Measurements from ENCODE around the gene IFT88.
"Not testable (repeated sequence)": the region's sequence is repeated elsewhere in the genome, so short reads cannot be mapped to it uniquely, and the experiment has no call there.

Gene IFT88

DNA sequence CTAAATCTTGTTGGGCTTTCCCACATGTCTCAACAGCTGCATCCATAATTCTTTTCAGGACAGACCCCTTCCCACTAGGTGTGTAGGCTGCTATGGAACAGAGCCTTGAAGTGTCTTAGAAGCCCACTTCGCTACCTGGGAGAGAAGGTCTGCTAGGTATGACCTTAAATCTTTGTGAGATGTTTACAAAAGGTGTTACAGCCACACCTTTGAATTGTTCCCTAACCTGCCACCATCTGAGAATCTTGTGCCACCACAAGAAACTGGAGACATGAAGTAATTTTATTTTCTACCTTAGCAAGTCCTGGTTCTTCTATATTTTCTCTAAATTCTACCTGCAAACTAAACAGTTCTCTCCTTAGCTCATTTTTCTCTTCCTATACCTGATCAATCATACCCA lies 69.1 kb downstream of the IFT88 start:
- no peak overlapping the region for H3K4me3 ChIP-seq (ENCODE audit: low read length)
- TF ChIP-seq ZNF274 (IDR thresholded peaks at IDR 0.05; ENCODE audit: low read depth, low read length): no peak

DNA sequence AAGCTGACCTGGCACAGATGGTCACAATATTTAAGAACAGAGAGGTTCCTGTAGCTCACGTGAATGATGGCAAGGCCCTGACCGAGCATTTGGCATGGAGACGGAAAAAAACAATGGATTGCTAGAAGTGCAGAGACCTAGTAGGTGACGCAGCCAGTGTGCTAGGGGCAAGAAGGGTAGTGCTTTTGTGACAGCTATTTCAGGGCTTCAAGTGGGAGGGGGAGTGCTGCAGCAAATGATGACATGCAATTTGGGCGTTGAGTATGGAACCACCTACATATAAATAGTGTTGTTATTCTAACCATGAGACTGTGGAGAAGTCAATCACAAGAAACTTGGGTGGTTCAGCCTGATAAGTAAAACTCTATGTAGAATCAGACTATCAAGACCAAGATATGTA lies 70.9 kb downstream of the IFT88 start:
- no peak for TF ChIP-seq ZNF274 (IDR thresholded peaks at IDR 0.05; ENCODE audit: low read depth, low read length)

DNA sequence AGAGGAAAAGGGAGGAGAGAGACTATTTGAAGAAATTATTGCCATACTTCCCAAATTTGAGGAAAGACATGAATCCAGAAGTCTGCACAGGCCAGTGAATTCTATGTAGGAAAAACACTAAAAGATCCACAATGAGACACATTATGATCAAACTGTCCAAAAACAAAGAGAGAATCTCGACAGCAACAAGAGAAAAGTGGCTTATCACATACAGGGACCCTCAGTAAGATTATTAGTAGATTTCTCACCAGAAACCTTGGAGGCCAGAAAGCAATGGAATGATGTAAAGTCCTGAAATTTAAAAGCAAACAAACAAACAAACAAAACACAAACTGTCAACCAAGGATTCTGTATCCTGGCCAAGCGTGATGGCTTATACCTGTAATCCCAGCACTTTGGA lies 80.8 kb downstream of the IFT88 start:
- no peak for TF ChIP-seq ZNF274 (IDR thresholded peaks at IDR 0.05; ENCODE audit: low read depth, low read length)
- no peak overlapping the region for H3K4me3 ChIP-seq (ENCODE audit: low read length)

More for the DNA sequence above, 70.9 kb downstream of the IFT88 start:
- H3K4me3 ChIP-seq (ENCODE audit: low read length): no peak overlapping the region

GRCh38 chr13:20652946-20653345 lies 86.0 kb downstream of the IFT88 start:
- no peak for TF ChIP-seq ZNF274 (IDR thresholded peaks at IDR 0.05; ENCODE audit: low read depth, low read length)
- H3K4me3 ChIP-seq (ENCODE audit: low read length): no peak overlapping the region

- H3K4me3 ChIP-seq (ENCODE audit: low read length): no peak overlapping the region
- TF ChIP-seq ZNF274 (IDR thresholded peaks at IDR 0.05; ENCODE audit: low read depth, low read length): no peak
These were observed 87.2 kb downstream of the IFT88 start for GRCh38 chr13:20654156-20654555.

- no peak for TF ChIP-seq ZNF274 (IDR thresholded peaks at IDR 0.05; ENCODE audit: low read depth, low read length)
- H3K4me3 ChIP-seq (ENCODE audit: low read length): no peak overlapping the region
These were observed 91.6 kb downstream of the IFT88 start for GRCh38 chr13:20658451-20659040.

GRCh38 chr13:20664351-20664750 lies 97.4 kb downstream of the IFT88 start:
- no peak overlapping the region for H3K4me3 ChIP-seq (ENCODE audit: low read length)
- no peak for TF ChIP-seq ZNF274 (IDR thresholded peaks at IDR 0.05; ENCODE audit: low read depth, low read length)

DNA sequence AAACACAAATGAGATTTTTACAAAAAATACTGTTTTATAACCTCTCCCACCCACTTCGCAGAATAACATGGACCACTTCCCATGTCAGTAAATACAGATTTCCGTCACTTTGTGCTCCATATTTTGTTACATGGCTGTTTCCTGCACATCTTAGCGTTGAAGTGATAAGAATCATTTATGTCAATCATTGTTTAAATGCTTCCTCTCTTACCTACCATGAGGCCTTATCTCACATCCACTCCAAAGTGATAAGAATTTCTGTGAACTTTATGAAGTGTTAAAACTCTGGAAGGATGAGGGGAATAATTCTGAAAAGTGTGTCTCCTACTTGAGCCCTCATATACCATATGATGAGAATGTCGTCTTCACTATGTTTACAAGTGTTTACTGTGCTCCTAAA lies 100.0 kb downstream of the IFT88 start:
- TF ChIP-seq ZNF274 (IDR thresholded peaks at IDR 0.05; ENCODE audit: low read depth, low read length): no peak
- H3K4me3 ChIP-seq (ENCODE audit: low read length): no peak overlapping the region

GRCh38 chr13:20667857-20668437 lies 101.0 kb downstream of the IFT88 start:
- no peak for TF ChIP-seq ZNF274 (IDR thresholded peaks at IDR 0.05; ENCODE audit: low read depth, low read length)
- no peak overlapping the region for H3K4me3 ChIP-seq (ENCODE audit: low read length)

DNA sequence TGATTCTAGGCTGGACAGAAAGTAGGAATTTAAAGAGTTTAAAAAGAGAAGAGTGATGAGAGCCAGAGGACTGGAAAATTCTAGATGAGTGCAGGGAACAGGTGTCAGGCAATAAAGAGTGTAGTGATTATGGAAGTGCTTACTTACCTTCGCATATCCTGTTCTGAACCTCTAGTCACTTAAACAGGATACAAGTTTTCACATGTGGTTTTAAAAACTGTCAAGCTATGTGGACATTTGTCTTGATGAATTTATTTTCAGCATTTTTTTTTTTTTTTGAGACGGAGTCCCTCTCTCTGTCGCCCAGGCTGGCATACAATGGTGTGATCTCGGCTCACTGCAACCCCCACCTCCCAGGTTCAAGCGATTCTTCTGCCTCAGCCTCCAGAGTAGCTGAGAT lies 102.2 kb downstream of the IFT88 start:
- no peak for TF ChIP-seq ZNF274 (IDR thresholded peaks at IDR 0.05; ENCODE audit: low read depth, low read length)
- H3K4me3 ChIP-seq (ENCODE audit: low read length): no peak overlapping the region

GRCh38 chr13:20671789-20672188 lies 104.8 kb downstream of the IFT88 start:
- no peak overlapping the region for H3K4me3 ChIP-seq (ENCODE audit: low read length)
- no peak for TF ChIP-seq ZNF274 (IDR thresholded peaks at IDR 0.05; ENCODE audit: low read depth, low read length)

DNA sequence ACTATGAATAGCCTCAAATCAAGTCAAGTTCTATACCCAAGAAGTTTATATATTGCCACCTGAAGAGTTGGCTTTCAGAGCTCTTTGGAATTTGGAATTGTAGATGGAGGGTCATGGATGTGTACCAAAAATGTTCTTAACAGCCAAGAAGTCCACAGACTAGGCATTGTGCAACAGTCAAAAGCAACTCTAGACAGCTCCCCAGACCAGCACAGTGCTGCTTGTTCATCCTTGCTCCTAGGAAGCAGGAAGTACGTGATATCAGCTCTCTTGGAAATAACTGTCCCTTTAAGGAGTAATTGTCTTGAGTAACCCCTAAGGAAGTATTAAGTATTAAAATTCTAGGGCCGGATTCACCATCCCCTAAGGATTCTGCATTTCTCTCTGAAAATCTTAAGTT lies 105.8 kb downstream of the IFT88 start:
- H3K4me3 ChIP-seq (ENCODE audit: low read length): no peak overlapping the region
- TF ChIP-seq ZNF274 (IDR thresholded peaks at IDR 0.05; ENCODE audit: low read depth, low read length): no peak

DNA sequence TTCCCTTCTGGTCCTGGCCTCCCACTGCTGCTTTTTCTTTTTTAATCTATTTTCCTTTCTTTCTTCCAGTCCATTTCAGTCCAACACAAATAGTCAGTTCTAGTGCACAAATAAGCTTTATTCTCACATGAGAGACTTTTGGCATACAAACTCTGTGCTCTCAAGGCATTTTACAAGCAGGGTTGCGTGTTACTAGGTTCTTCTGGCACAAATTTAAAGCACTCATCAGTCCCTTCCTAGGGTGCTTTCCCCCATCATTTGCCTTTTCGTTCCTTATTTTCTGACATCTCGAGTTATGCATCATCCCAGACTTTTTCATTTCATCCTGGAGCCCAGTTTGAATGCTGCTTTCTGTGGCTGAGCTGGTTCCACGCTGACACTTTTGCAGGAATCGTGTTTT lies 106.8 kb downstream of the IFT88 start:
- no peak overlapping the region for H3K4me3 ChIP-seq (ENCODE audit: low read length)
- no peak for TF ChIP-seq ZNF274 (IDR thresholded peaks at IDR 0.05; ENCODE audit: low read depth, low read length)

DNA sequence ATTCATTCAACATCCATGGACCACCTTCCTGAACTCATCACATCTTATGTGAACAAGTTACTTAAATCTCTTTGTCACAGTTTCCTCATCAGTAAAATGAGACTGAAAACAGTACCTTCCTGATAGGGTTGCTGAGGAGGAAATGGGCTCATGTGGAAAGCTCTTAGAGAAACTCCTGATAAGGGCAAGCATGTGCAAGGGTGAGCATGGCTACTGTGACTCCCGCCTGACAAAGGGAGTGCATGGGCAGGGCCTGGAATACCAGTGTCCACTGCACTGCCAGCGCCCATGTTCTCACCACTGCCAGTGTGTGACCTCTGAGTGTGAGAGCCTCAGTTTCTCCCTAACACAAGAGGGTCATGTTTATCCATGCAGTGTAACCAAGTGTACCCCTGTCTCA lies 109.3 kb downstream of the IFT88 start:
- H3K4me3 ChIP-seq (ENCODE audit: low read length): no peak overlapping the region
- TF ChIP-seq ZNF274 (IDR thresholded peaks at IDR 0.05; ENCODE audit: low read depth, low read length): no peak

- H3K4me3 ChIP-seq (ENCODE audit: low read length): not testable (repeated sequence)
These were observed 111.6 kb downstream of the IFT88 start for GRCh38 chr13:20678606-20679005.

DNA sequence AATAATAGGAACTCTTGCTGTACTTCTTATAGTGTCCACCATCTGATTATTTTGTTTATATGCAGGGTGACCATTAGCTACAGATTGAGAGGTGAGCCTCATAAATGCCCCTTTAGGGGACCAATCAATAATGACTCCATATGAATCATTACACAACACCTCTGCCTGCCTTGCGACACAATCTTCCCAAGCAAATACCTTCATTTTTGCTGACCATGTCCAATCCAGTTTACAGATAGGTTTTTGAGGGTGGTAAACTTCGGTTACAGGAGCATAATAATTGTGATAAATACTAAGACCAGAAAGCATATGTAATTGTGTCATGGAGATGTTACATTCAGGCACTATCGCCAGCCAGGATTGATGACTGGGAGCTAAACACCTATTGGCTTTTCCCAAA lies 112.9 kb downstream of the IFT88 start:
- H3K4me3 ChIP-seq (ENCODE audit: low read length): no peak overlapping the region
- TF ChIP-seq ZNF274 (IDR thresholded peaks at IDR 0.05; ENCODE audit: low read depth, low read length): no peak

All from GM08714 (cell line).